HG02981 (cell line): ENCODE measurements around the gene SEC23A.
"Not testable (repeated sequence)": the region's sequence is repeated elsewhere in the genome, so short reads cannot be mapped to it uniquely, and the experiment has no call there.

Experiments used
- ATAC-seq: cut with Tn5 transposase; IDR thresholded peaks from one replicate; pipeline ENCODE4 v1.9.1; 2021; ENCODE audit warnings: mild to moderate bottlenecking, moderate library complexity; ENCODE audit not compliant: unreplicated experiment

SEC23A gene

GRCh38 chr14:39034481-39035296 lies 68.3 kb downstream of the SEC23A start:
- no peak for ATAC-seq

GRCh38 chr14:39033371-39033770 lies 69.7 kb downstream of the SEC23A start:
- ATAC-seq, result no peak

- ATAC-seq, result no peak
These were observed 72.8 kb downstream of the SEC23A start for GRCh38 chr14:39030209-39030608.

DNA sequence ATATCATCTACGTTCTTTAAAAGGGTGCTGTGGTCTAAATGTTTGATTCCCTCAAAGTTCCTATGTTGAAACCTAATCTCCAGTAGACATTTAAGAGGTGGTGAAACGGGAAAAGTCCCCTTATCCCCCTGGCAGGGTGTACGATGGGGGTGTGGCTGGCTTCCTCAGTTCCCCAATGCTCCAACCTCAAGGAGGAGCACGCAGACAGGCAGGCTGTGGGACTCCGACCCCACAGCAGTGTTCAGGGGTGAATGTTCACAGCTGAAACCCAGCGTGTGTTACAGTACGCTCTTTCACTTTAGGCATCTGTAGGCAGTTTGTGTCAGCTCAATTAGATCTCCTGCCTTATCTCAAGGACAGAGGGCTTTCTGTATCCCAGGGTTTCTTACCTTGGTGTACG lies 73.2 kb downstream of the SEC23A start:
- no peak for ATAC-seq

- ATAC-seq, result no peak
These were observed 74.4 kb downstream of the SEC23A start for GRCh38 chr14:39028620-39029019.

DNA sequence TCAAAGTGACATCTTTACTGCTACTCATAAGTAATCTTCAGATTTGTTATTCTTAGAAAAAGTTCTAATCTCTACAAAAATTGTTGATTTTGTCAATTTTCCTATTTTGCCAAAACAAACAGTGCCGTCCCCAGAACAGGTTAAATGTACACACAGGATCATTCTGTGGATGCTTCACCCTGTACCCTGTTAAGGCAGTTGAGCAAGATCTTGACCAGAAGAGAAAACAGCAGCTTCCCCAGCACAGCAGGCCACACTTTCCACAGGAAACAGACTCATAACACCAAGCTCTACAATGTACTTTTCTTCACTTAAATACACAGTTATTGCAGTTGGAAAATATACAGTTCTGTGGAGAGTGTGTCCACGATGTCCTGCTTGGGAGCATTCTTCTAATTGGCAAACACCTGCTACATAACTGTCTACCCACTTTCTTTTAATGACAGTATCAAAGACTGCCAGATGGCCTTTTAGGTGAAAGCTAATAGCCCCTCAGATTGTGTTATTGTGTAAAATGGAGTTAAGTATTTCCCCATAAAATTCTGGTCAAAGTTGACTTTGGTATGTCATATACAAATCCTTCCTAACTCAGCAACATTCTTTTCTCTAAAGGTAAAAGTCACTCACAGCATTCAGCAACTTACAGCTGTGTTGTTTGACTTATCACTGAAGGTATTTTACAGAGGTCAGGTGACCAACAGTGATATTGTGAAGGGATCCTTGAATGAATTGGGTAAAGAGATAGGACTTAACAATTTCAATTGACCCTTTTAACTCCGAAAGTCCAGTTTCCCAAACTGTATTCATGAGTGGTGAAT lies 77.0 kb downstream of the SEC23A start:
- no peak for ATAC-seq

GRCh38 chr14:39025250-39025809 lies 77.7 kb downstream of the SEC23A start:
- ATAC-seq, result no peak

GRCh38 chr14:39023939-39024871 lies 78.8 kb downstream of the SEC23A start:
- no peak for ATAC-seq

DNA sequence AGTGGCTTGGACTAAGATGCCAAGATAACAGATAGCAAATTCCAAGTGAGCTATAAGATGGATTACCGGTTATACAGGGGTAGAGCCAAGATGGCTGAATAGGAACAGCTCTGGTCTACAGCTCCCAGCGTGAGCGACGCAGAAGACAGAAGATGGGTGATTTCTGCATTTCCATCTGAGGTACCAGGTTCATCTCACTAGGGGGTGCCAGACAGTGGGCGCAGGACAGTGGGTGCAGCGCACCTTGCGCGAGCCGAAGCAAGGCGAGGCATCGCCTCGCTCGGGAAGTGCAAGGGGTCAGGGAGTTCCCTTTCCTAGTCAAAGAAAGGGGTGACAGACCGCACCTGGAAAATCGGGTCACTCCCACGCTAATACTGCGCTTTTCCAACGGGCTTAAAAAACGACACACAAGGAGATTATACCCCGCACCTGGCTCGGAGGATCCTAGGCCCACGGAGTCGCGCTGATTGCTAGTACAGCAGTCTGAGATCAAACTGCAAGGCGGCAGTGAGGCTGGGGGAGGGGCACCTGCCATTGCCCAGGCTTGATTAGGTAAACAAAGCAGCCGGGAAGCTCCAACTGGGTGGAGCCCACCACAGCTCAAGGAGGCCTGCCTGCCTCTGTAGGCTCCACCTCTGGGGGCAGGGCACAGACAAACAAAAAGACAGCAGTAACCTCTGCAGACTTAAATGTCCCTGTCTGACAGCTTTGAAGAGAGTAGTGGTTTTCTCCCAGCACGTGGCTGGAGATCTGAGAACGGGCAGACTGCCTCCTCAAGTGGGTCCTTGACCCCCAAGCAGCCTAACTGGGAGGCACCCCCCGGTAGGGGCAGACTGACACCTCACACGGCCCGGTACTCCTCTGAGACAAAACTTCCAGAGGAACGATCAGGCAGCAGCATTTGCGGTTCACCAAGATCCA lies 85.7 kb downstream of the SEC23A start:
- not testable (repeated sequence) for ATAC-seq

GRCh38 chr14:39016733-39017095 lies 86.3 kb downstream of the SEC23A start:
- ATAC-seq, result no peak

GRCh38 chr14:39015964-39016577 lies 87.0 kb downstream of the SEC23A start:
- ATAC-seq, result no peak

DNA sequence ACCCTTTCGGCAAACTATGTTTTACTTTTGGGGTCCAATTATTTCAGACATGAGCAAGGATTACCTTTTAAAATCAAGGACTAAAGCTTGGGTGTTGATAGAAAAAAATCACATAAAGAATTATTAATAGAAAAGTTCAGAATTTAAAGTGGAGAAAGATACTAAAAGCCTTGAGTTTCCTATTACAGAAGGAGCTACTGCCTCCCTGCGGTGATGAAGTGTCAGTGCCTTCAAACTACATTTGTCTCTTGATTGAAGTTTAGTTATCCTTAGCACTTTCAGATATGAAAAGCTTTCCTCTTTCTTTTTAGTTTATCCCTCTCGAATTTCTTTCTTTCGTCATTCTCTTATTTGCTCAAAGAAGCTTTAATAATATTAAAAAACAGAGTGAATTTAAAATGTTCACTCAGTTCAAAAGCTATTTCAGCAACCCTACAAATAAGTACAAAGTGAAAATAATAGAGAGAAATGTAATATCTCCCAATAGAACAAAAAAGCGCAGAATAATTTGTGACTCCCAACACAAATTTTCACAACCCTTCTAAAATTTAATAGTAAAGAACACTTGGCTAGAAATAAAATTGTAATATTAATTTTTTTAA lies 87.6 kb downstream of the SEC23A start:
- ATAC-seq, result peak; percentile 88

DNA sequence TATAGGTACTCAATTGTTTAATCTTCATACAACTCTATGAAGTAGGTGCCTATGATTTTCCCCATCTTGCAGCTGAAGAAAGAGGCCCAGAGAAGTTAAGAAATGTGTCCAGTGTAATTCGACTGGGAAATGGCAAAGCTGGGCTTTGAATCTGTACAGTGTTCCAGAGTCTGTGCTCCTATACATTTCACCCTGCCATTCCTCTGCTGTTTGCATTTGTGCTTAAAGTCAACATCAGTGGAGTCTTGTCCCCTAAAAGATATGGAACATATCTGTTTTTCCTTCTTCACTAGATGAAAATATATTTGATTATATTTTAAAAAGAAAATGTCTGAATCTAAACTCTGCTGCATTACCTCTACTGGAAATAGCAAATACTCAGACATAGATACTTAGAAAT lies 88.6 kb downstream of the SEC23A start:
- no peak for ATAC-seq

- ATAC-seq, result not testable (repeated sequence)
These were observed 94.1 kb downstream of the SEC23A start for GRCh38 chr14:39008965-39009364.

- ATAC-seq, result no peak
These were observed 96.2 kb downstream of the SEC23A start for GRCh38 chr14:39006721-39007410.

GRCh38 chr14:39005044-39005880 lies 97.8 kb downstream of the SEC23A start:
- ATAC-seq, result no peak

- no peak for ATAC-seq
These were observed 103.1 kb downstream of the SEC23A start for GRCh38 chr14:38999949-39000348.
